Mucosa of rectum (tissue), 2 donors: ENCODE data around the gene PMM1.

Source experiments
- H3K27ac ChIP-seq, 2 donors: one replicate each; pipeline ENCODE4 v1.7.0; 2013; ENCODE audit warnings: inconsistent platforms in 2 of 2, low read depth in 2 of 2, low read length in 2 of 2
- H3K27me3 ChIP-seq, 2 donors: one replicate each; pipeline ENCODE4 v1.7.0; 2013; ENCODE audit warnings: low read length in 2 of 2; ENCODE audit not compliant: control insufficient read depth in 2 of 2, insufficient read depth in 2 of 2
- H3K36me3 ChIP-seq, 2 donors: one replicate each; pipeline ENCODE4 v1.7.0; 2013; ENCODE audit warnings: low read length in 2 of 2; ENCODE audit not compliant: control insufficient read depth in 2 of 2, insufficient read depth in 2 of 2
- H3K4me1 ChIP-seq, 2 donors: one replicate each; pipeline ENCODE4 v1.7.0; 2013; ENCODE audit warnings: low read length in 2 of 2, mild to moderate bottlenecking in 1 of 2; ENCODE audit not compliant: control insufficient read depth in 2 of 2, insufficient read depth in 2 of 2
- H3K4me3 ChIP-seq, 2 donors: one replicate each; pipeline ENCODE4 v1.7.0; 2013; ENCODE audit warnings: low read length in 2 of 2
- H3K9ac ChIP-seq, 2 donors: one replicate each; pipeline ENCODE4 v1.7.0; 2013; ENCODE audit warnings: low read length in 2 of 2, low read depth in 1 of 2, mild to moderate bottlenecking in 1 of 2
- H3K9me3 ChIP-seq, 2 donors: one replicate each; pipeline ENCODE4 v1.7.0; 2013; ENCODE audit warnings: low read length in 2 of 2; ENCODE audit not compliant: control insufficient read depth in 2 of 2
- donor health status: healthy.
- donor health status: Normal muscosa, but diverticular disease.

PMM1 gene

GRCh38 chr22:41621099-41621910 lies 31.7 kb upstream of the PMM1 start, which contains the start of gene XRCC6:
Gene XRCC6 (plus strand): TSS chr22:41621295. CDS start chr22:41622005, 710 bp downstream.
- Histone ChIP-seq H3K4me1 (peaks cover 20 to 25% of the 10 kb centered on the region in 2 donors), H3K36me3 (peaks cover 4 to 17% of the 10 kb centered on the region in 2 donors), H3K27me3 (no peaks in the 10 kb centered on the region), H3K9me3 (no peaks in the 10 kb centered on the region), H3K9ac (peak within 1 kb of the TSS; percentile 94 to 97), H3K27ac (peak within 1 kb of the TSS; percentile 98), H3K4me3 (peak within 1 kb of the TSS; percentile 93 to 99)

GRCh38 chr22:41620589-41621098 lies 31.0 kb upstream of the PMM1 start, which contains the start of gene DESI1:
Gene DESI1 (minus strand): TSS chr22:41621043. CDS start chr22:41620839, 204 bp downstream.
- H3K4me1 ChIP-seq, result peaks cover 20 to 25% of the 10 kb centered on the region in 2 donors

GRCh38 chr22:41619979-41620588 lies 30.4 kb upstream of the PMM1 start:
- H3K27ac ChIP-seq, result peak overlapping the region; percentile 89 to 98
- H3K9ac ChIP-seq, result peak overlapping the region; percentile 94 to 97
- peak overlapping the region; percentile 84 to 93 for H3K4me3 ChIP-seq
- no peaks in the 10 kb centered on the region for H3K27me3 ChIP-seq
- H3K4me1 ChIP-seq, result peaks cover 20 to 25% of the 10 kb centered on the region in 2 donors
- no peaks in the 10 kb centered on the region for H3K9me3 ChIP-seq
- peaks cover 2 to 12% of the 10 kb centered on the region in 2 donors for H3K36me3 ChIP-seq

More at GRCh38 chr22:41620589-41621098, 31.0 kb upstream of the PMM1 start, which contains the start of gene DESI1:
- Histone ChIP-seq H3K27me3 (no peaks in the 10 kb centered on the region), H3K9me3 (no peaks in the 10 kb centered on the region), H3K9ac (peak within 1 kb of the TSS; percentile 94 to 97), H3K36me3 (peaks cover 4 to 17% of the 10 kb centered on the region in 2 donors), H3K4me3 (peak within 1 kb of the TSS; percentile 93 to 99), H3K27ac (peak within 1 kb of the TSS; percentile 98)

- Histone ChIP-seq H3K27me3 (no peaks in the 10 kb centered on the region), H3K36me3 (peaks cover 0 to 4% of the 10 kb centered on the region in 2 donors), H3K4me1 (peaks cover 0 to 3% of the 10 kb centered on the region in 2 donors), H3K9ac (no peak overlapping the region), H3K9me3 (no peaks in the 10 kb centered on the region), H3K4me3 (no peak overlapping the region), H3K27ac (no peak overlapping the region)
Measured at GRCh38 chr22:41613456-41613855, 23.8 kb upstream of the PMM1 start.

GRCh38 chr22:41612603-41613306 lies 23.1 kb upstream of the PMM1 start:
- H3K4me3 ChIP-seq, result no peak overlapping the region
- no peak overlapping the region for H3K27ac ChIP-seq
- H3K36me3 ChIP-seq, result peaks cover 0 to 6% of the 10 kb centered on the region in 2 donors
- no peaks in the 10 kb centered on the region for H3K27me3 ChIP-seq
- H3K9me3 ChIP-seq, result no peaks in the 10 kb centered on the region
- peaks cover 0 to under 1% of the 10 kb centered on the region in 2 donors for H3K4me1 ChIP-seq
- H3K9ac ChIP-seq, result no peak overlapping the region

GRCh38 chr22:41608386-41608785 lies 18.7 kb upstream of the PMM1 start:
- H3K27ac ChIP-seq, result no peak overlapping the region
- H3K9me3 ChIP-seq, result no peaks in the 10 kb centered on the region
- H3K36me3 ChIP-seq, result peaks cover 13 to 35% of the 10 kb centered on the region in 2 donors
- no peak overlapping the region for H3K9ac ChIP-seq
- no peaks in the 10 kb centered on the region for H3K27me3 ChIP-seq
- H3K4me1 ChIP-seq, result no peaks in the 10 kb centered on the region
- H3K4me3 ChIP-seq, result no peak overlapping the region

- H3K9ac ChIP-seq, result no peak overlapping the region
- H3K9me3 ChIP-seq, result no peaks in the 10 kb centered on the region
- H3K36me3 ChIP-seq, result peaks cover 36 to 64% of the 10 kb centered on the region in 2 donors
- no peak overlapping the region for H3K4me3 ChIP-seq
- no peaks in the 10 kb centered on the region for H3K4me1 ChIP-seq
- no peaks in the 10 kb centered on the region for H3K27me3 ChIP-seq
- no peak overlapping the region for H3K27ac ChIP-seq
Measured at GRCh38 chr22:41603873-41604332, 14.3 kb upstream of the PMM1 start.

GRCh38 chr22:41600976-41601375 lies 11.3 kb upstream of the PMM1 start:
- H3K27me3 ChIP-seq, result no peaks in the 10 kb centered on the region
- H3K9ac ChIP-seq, result no peak overlapping the region
- no peak overlapping the region for H3K27ac ChIP-seq
- H3K4me3 ChIP-seq, result no peak overlapping the region
- no peaks in the 10 kb centered on the region for H3K9me3 ChIP-seq
- H3K4me1 ChIP-seq, result peaks cover 4 to 5% of the 10 kb centered on the region in 2 donors
- peaks cover 28 to 50% of the 10 kb centered on the region in 2 donors for H3K36me3 ChIP-seq

- Histone ChIP-seq H3K4me1 (peaks cover 4 to 5% of the 10 kb centered on the region in 2 donors), H3K27me3 (no peaks in the 10 kb centered on the region), H3K27ac (no peak overlapping the region), H3K9ac (no peak overlapping the region), H3K36me3 (peaks cover 23 to 38% of the 10 kb centered on the region in 2 donors), H3K4me3 (no peak overlapping the region), H3K9me3 (no peaks in the 10 kb centered on the region)
Measured at GRCh38 chr22:41598891-41599635, 9.4 kb upstream of the PMM1 start.
